GM21825 (cell line): ENCODE data around the gene SLC6A8.

Source experiments
- ATAC-seq: cut with Tn5 transposase; IDR thresholded peaks from one replicate; pipeline ENCODE4 v1.9.1; 2021; ENCODE audit warnings: mild to moderate bottlenecking, moderate library complexity; ENCODE audit not compliant: unreplicated experiment

Gene SLC6A8

GRCh38 chrX:153648358-153649177, 39.2 kb upstream of the SLC6A8 start:
- ATAC-seq: no peak

GRCh38 chrX:153649178-153649914, 38.4 kb upstream of the SLC6A8 start:
- ATAC-seq: no peak

DNA sequence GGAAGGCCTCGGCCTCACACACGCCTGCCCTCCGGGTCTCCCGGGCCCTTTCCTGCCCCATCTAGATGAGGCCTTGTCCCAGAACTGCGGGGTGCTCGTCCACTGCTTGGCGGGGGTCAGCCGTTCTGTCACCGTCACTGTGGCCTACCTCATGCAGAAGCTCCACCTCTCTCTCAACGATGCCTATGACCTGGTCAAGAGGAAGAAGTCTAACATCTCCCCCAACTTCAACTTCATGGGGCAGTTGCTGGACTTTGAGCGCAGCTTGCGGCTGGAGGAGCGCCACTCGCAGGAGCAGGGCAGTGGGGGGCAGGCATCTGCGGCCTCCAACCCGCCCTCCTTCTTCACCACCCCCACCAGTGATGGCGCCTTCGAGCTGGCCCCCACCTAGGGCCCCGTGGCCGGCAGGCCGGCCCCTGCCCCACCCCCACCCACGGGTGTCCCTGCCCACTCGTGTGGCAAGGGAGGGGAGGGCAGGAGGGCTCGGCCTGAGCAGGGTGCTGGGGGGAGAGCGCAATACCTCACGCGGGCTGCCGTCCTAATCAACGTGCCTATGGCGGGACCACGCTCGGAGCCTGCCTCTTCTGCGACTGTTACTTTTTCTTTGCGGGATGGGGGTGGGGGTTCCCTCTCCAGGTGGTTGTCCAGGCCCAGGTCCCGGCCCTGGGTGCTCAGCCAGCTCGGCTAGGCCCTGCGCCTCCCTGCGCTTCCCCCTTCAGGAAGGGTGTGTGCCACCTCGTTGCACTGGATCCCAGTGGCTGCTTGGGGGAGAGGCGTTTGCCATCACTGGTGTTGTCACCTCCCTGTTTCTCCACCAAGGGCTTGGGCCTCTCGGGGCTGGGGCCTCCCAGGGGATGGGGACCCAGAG, 37.6 kb upstream of the SLC6A8 start:
- ATAC-seq: no peak

DNA sequence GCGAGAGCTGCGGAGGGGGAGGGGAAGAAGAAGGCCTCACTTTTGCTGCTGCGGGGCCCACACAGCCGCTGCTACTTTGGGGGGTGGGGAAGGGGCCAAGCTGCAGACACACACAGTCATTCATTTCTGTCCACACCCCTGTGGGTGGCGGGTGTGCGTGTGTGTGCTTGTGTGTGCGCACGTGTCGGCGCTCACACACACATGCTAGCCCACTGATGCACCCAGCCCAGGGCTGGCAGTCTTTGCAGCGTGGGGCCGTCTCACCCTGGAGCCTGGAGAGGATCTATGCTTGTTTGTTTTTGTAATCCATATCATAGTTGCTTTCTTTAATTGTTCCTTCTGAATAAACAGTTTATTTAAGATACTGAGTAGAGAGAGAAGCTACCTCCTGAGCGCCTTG, 36.8 kb upstream of the SLC6A8 start:
- no peak for ATAC-seq

GRCh38 chrX:153651540-153652079, 36.1 kb upstream of the SLC6A8 start:
- no peak for ATAC-seq

DNA sequence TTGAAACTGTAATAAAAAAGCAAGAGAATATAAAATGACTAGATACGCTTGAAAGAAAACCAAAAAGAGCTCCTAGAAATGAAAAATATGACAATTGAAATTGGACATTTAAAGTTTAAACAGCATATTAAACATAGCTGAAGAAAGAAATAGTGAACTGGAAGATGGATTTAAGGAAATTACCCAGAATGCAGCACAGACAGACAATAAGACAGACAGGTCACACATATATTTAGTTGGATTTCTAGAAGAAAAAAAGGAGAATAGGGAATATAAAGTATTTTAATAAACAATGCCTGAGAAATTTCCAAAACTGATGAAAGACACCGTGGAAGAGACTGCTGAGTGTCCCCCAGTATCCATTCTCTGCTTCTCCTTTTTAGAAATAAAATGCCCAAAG, 34.2 kb upstream of the SLC6A8 start:
- ATAC-seq: no peak

- no peak for ATAC-seq
These were observed 30.6 kb upstream of the SLC6A8 start for GRCh38 chrX:153657161-153657560.

- ATAC-seq: no peak
These were observed 28.5 kb upstream of the SLC6A8 start for GRCh38 chrX:153659268-153659667.

DNA sequence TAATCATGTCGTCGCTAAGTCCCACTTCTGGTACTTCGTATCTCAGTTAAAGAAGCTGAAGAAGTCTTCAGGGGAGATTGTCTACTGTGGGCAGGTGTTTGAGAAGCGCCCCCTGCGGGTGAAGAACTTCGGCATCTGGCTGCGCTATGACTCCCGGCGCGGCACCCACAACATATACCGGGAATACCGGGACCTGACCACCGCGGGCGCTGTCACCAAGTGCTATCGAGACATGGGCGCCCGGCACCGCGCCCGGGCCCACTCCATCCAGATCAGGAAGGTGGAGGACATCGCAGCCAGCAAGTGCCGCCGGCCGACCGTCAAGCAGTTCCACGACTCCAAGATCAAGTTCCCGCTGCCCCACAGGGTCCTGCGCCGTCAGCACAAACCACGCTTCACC, 25.5 kb upstream of the SLC6A8 start:
- no peak for ATAC-seq

- no peak for ATAC-seq
These were observed 21.9 kb upstream of the SLC6A8 start for GRCh38 chrX:153665726-153666306.

GRCh38 chrX:153667281-153667955, 20.3 kb upstream of the SLC6A8 start:
- no peak for ATAC-seq

DNA sequence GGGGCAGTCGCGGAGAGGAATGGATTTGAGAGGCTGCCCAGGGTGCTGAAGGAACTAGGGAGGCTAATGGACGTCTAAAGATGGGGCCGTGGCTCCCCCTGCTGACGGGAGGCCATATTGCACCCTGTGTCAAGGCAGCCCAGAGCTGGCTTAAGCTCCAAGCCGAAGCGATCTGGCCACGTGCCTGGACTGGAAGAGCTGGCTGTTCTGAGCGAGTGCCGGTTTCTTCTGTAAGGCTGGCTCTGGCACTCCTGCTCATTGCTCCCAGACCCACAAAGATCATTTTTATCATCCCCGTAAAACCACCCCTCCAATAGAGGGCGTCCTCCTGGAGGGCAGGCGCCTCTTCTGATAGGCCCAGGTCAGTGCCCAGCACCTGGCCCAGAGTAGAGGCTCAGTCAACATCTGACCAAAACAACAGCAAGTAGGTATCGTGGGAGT, 19.8 kb upstream of the SLC6A8 start:
- ATAC-seq: peak; percentile 52

GRCh38 chrX:153668423-153669173, 19.1 kb upstream of the SLC6A8 start:
- no peak for ATAC-seq

DNA sequence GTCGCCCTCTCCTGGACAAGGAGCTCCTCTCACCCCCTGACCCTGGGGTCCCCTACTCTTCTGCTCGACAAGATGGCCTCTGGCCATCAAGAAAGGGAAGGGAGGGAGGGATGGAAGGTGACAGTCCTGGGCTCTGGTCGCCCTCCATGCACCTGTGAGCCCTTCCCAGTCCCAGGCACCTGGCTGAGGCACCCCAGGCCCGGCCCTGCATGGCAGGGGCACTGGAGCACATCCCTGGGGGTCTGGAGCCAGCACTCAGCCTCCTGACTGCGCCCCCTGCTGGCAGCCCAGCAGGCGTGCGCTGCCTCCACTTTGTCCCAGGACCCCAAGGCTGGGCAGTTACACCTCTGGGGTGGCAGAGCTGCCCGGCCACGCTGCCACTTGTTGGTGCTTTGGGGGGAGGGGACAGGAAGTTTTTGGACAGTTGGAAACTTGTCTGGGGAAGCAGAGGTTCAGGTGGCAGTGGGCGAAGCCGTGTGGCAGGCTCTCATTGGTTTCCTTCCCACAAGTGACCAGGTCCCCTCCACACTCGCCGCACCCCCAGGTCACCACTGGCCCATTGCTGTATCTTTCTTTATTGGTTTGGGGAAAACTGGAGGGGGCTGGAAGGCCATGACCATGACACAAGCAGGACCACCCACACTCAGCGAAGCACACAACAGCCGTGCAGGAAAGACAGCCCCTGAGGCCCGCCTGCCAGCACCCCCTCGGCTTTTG, 18.4 kb upstream of the SLC6A8 start:
- ATAC-seq: no peak

- ATAC-seq: no peak
These were observed 17.6 kb upstream of the SLC6A8 start for GRCh38 chrX:153669901-153670731.

DNA sequence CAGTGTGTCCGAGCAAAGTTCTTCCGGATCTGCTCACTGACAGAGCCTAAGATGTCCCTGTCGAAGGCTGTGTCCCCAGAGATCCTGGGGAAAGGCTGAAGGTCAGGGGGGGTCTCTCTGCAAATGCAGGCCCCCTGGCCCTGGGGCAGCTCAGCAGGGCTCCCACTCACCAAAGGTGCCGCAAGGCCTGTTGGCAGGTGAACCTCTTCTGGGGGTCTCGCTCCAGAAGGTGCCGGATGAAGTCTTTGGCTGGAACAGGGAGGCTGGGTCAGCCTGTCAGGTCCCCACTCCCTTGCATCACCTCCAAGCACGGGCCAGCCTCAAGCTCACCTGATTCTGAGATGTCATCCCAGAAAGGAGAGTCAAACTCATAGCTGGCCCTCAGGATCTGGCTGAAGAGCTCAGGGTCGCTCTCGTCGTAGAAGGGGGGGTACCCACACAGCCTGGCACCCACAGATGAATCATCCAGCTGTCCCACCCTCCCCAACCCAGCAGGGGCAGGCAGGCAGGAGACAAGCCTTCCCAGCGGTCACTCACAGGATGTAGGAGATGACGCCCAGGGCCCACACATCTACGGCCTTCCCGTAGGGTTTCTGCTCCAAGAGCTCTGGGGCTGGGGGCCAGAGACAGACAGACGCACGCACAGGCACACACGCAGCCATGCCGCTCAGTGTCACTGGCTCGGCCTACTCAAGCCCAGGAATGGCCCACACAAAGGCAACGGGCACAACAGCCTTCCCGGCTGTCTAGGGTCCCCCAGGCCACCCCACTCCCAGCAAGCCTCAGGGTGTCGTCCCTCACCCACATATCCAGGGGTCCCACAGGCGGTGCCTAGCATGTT, 16.8 kb upstream of the SLC6A8 start:
- no peak for ATAC-seq
